NCI-H187 treated with DMSO at 0.1 percent for 48 hours (cell line): ENCODE results near the gene KPNB1.

ENCODE experiments used
- DNase-seq: peaks from one replicate; lab custom pipeline; 2025; lab: John Stamatoyannopoulos, UW

The KPNB1 gene

DNA sequence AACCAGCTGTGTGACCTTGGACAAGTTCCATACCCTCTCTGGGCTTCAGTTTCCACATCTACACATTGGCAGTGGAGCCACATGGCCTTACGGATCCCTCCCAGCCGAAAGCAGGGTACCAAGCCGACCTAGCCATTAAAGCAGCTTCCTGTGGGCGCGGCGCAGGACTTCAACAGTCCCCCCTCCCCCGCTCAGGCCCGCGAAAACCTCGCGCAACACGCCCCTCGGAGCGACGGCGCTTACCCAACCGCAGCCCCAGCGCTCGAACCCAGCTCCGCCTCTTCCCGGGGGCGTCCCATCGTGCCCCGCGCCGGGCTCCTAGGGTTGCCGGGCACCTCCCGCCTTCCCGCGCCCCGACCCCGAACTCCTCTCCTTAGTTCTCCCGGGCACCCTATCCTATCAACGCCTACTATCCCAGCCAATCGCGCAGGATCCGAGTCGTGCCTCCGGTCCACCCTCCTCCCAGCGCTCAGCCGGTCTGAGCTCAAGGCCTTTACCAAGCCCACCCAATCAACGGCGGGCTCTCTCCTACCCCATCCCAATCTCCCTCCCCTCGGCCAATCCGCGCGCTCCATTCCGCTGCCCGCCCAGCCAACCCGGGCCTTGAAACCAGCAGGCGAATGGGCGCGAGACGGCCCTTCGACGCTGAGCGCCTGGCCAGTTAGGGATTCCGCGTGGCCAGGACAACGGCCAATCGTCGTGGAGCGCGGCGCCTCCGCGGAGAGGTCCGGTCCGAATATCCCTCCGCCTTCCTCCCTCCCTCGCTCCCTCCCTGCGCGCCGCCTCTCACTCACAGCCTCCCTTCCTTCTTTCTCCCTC, at the start of gene KPNB1:
Gene KPNB1, plus strand, starts transcription at position 767 of the 819 bp plus-strand sequence. CDS start 326 bp downstream, outside the sequence.
- peak; percentile 91 for DNase-seq

DNA sequence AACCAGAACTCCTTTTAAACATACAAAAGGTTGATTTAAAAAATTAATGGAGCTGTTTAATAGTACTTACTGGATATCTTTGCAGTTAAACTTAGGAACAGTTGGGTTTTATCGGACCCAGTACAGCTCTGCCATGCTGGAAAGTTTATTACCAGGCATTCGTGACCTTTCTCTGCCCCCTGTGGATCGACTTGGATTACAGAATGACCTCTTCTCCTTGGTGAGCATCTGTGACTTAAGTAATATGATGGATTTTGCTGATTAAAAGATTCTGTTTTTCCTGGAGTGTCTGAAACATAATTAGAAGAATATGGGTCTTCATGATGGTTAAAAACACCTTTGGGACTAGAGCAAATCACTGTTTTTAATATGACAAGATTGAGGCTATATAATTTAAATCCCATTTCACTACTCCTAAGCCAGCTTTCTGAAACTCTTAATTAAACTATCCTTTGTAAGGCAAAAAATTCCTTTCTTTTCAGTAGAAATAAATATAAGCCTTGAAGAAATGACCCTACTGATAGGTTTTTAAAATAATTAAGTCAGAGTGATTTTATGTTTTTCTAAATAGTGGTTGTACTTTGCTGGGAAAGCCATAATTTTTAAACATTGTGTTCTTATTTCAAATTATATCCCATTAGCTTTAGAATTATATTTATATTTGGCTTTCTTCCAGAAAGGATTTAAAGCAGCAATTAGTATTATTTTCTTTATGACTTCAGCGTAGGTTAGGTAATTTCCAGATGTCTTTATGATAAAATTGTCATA, 45.7 kb upstream of the KPNB1 start:
- DNase-seq: no peak

DNA sequence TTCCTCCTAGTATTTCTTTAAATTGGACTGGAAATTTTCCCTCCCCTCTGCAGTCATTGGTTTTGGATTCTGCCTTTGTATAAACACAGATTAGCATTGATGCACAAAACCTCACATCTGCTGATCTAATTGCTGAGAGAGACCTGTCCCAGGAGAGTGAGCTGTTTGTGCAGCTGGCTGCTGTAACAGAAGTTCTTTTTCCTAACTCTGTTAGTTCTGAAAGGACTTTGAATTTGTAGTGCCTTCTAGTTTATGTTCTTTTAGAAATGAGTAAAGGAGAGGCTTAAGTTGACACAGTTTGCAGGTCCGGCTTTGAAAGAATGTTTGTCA, 45.2 kb upstream of the KPNB1 start:
- no peak for DNase-seq

DNA sequence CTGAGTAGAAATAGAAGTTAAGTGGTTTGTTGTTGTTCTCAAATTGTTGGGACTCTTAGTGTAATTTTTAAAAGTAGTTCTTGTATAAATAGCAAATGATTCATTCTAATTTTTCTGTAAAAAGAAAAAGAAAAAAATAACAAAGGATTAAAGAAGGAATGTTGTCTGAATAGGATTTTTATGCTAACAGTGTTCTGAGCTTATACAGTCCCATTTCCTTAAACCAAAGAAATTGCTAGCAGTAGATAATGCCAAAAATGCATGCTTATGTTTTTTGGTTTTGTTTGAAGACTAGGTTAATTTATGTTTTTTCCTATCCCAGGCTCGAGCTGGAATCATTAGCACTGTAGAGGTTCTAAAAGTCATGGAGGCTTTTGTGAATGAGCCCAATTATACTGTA, 44.7 kb upstream of the KPNB1 start:
- no peak for DNase-seq

DNA sequence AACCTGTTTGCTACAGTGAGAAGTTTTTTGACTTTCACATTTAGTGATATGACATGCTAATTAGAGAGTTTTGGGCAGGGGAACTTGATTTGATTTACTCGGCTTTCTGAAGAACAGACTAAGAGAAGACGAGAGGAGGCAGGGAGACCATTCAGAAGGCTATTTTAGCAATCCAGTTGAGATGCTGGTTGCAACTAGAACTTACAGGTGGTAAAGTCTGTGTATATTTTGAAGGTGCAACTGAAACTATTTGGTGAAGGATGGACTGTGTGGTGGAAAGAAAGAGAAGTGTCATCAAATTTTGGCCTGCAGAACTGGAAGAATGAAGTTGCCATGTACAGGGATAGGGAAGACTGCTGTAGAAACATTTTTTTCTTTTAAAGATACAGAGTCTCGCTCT, 42.2 kb upstream of the KPNB1 start:
- no peak for DNase-seq

DNA sequence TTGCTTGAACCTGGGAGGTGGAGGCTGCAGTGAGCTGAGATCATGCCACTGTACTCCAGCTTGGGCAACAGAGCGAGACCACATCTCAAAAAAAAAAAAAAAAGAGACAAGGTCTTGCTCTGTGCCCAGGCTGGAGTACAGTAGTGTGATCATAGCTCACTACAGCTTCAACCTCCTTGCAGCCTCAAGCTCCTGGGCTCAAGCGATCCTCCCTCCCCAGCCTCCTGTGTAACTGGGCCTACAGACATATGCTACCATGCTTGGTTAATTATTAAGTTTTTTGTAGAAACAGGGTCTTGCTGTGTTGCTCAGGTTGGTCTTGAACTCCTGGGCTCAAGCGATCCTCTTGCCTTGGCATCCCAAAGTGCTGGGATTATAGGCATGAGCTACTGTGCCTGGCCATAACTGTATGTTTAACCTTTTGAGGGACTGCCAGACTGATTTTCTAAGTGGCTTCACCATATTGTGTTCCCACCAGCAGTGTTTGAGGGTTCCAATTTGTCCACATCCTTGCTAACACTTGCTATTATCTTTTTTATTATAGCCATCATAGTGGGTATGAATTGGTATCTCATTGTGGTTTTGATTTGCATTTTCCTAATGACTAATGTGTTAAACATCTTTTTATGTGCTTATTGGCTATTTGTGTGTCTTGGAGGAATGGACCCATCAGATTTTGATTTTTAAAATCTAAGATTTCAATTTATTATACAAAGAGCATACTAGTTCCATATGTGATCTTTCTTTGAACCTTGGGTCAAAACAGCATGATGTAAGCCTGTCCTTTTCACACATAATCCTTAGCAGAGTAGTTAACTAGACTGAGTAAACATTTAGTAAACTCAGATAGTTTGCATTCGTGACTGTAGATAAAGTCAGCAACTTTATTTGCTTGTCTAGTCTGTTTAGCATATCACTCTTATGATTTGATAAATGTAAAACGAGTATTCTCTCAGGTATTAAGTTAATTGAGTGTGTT, 38.1 kb upstream of the KPNB1 start:
- DNase-seq: no peak

DNA sequence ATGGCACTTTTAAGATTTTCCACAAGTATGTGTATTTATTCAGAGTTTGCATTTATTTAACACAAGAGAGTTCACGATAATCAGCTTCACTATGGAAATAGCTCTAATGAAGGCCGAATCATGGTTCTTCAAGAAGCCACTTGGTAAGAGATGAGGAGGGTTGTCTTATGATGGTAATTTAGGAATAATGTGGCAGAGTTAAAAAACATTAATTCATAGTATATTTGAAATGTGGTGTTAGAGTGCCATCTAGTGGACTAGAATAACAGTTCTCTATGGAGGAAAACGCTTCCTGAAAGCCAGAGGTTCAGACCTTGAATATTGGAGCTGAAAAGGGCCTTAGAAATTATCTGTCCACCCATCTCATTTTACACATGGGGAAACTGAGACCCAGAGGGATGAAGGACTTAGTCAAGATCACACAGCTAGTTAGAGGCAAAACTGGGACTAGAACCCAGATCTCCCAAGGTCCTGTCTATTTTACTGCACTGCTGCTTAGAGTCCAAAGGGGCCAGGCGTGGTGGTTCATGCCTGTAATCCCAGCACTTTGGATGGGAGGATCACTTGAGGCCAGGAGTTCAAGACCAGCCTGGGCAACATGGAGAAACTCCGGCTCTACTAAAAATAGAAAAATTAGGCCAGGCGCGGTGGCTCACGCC, 33.8 kb upstream of the KPNB1 start:
- DNase-seq: no peak

DNA sequence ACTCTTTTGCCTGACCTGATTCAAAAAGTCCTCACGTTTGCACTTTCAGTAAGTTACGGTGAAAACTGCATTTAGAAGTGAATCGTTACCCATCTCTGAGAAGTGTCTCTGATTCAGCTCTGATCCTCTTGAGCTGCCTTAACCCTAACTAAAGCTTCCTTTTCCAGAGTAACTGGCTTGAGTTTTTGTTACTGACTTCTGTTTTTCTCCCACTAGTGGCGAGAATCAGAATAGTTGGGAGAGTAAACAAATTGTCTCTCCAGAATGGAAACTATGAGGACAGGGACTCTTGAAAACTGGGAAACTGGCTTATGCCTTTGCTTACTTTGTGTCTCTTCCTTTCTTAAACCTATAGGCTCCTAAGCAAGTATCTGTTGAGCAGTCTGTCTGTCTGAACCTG, 31.3 kb upstream of the KPNB1 start:
- DNase-seq: no peak

DNA sequence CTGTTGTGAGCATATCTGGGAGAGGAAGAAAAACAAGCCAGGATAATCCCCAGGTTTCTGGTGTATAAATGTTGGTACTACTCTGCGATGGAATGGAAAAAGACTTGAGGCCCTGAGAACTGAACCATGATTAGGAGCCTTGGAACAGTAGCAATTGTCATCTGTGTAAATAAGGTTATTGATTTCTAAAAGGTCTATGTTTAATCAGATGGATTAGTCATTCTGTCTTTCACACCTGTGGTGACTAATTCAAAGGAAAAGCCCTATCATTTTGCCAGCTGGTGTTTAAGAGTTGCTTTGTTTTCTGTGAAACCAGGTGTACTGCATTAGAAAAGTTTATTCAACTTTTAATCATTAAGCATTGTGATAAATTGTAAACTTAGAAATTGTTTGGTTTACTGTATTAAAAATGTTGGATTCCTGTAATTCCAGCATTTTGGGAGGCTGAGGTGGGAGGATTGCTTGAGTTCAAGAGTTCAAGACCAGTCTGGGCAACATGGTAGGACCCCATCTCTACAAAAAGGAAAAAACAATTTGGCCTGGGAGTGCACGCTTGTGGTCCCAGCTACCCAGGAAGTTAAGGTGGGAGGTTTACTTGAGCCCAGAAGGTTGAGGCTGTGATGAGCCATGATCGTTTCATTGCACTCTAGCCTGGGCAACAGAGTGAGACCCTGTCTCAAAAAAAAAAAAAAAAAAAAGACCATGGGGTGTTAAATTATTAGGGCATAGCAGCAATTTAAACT, 29.0 kb upstream of the KPNB1 start:
- no peak for DNase-seq

DNA sequence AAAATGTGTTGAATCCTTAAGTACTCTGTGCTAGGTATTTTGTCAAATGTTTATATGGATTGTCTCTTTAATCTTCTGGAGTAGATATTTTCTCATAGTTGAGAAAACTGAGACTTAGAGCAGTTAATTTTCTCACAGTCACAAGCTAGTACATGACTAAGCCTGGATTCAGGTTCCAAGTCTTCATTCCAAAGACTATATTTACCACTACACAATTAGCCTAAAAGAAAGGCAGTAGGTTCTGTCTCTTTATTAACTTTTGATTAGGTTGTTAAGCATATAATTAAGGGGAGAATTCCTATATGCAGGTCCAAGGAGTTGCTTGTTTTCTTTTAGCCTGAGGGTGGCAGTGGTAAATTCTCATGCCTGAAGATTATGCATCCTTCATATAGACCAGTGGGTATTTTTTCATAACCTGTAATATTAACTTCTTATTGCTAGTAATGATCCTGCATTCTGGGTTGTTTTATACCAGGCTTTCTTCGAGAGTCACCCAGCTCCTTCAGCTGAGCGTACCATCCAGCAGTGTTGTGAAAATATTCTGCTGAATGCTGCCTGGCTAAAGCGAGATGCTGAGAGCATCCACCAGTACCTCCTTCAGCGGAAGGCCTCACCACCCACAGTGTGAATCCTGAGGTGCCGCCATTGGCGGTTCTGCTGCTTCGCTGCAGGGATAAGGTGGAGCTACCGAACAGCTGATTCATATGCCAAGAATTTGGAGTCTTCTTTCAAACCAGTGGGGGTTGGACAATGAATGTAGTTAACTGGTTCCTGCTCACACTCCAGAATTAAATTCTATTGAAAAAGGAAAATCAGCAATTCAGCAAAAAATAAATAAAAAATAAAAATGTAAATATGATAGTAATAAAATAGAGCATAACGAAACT, 28.2 kb upstream of the KPNB1 start:
- DNase-seq: no peak

DNA sequence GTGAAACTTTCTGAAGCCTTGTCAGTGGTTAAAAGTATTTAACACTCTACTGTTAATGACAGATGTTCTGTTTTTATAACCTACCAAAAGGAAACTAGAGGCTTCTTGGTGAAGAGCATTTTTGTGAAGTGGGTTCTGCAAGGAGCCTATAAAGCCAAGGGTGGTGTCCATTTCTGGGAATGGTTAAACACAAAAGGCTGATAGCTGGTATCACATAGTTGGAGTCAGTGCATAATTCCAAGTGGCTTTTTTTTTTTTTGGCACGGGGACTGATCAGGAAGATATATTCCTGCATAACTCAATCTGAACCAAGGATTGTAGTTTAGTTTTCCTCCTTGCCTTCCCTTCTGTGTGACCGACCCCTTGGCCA, 27.6 kb upstream of the KPNB1 start:
- no peak for DNase-seq

DNA sequence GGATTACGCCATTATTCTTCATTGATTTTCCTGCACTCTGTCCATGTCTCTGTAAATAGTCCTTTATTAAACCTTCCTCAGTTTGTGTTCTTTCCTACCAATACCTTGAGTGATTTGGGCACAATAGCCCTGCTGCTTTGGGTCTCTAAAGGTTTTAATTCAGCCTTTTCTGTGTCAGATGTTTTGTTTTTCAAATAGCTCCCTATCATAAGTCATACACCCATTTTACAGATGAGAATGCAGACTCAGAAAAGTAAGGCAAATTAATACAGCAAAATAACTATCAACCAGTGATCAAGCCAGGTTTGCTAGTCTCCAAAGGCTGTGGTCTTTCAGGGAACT, 25.0 kb upstream of the KPNB1 start:
- DNase-seq: no peak

DNA sequence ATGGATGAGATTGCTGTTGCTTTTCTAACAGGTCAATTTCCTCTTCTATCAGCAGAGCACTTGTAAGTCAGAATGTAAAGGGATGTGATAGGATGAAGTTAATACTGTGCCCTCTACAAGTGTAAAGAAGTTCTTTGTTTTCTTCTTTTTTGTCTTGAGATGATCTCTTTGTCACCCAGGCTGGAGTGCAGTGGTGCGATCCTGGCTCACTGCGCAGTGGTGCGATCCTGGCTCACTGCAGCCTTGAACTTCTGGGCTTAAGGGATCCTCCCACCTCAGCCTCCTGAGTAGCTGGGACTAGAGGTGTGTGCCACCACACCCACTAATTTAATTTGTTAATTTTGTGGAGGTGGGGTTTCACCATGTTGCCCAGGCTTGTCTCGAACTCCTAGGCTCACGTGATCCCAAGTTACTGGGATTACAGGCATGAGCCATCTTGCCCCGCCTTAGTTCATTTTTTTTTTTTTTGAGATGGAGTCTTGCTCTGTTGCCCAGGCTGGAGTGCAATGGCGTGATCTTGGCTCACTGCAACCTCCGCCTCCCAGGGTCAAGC, 21.6 kb upstream of the KPNB1 start:
- no peak for DNase-seq

DNA sequence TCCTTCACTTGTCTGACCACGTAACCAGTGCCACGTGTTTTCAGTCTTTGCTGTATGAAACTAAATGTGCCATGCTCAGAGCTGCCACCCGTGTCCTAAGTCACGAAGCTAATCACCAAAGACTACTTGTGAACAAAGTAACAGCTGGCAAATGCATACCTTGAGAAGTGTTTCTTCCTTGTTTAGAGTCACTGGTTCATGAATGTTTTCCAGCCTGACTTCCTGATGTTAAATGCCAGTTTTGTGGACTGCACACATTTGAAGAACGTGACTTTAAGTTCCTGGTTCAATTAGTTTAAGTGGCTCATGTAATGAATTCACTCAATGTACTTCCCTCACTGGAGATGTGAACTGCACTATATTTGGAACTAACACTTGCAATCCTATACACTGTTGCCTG, 19.9 kb upstream of the KPNB1 start:
- DNase-seq: no peak

DNA sequence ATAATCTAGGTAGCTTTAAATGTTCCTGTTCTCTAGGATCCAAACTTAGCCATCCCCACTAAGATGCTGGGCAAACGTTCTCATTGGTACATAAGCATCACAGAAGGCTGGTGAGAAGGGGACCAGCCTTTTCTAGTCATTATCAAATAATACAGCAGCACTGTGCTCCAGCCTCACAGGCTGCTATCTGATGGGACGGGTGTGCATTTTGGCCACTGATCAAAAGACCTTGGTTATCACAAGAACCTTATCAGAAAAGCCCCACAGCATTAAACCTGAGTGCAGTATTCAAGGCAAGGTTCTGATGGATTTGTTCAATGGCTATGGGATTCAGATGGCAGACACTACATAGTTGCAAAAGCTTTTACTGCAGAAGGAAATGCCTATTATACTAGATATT, 19.1 kb upstream of the KPNB1 start:
- no peak for DNase-seq

DNA sequence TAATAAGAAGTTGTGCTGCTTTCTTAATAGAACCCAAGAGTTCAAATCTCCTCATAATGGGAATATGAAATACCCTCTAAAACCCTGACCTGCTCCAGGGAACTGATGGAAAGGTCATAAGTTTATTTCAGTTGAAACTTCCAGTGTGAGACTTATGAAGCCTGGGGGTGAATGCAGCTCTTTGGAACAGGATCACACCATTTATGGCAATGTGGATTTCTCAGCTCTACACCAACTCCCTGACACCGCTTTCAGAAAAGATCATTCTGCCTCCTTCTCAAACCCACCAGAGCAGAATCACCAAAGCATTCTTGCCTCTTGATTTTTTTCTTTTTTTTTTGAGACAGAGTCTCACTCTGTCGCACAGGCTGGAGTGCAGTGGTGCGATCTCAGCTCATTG, 16.7 kb upstream of the KPNB1 start:
- no peak for DNase-seq

DNA sequence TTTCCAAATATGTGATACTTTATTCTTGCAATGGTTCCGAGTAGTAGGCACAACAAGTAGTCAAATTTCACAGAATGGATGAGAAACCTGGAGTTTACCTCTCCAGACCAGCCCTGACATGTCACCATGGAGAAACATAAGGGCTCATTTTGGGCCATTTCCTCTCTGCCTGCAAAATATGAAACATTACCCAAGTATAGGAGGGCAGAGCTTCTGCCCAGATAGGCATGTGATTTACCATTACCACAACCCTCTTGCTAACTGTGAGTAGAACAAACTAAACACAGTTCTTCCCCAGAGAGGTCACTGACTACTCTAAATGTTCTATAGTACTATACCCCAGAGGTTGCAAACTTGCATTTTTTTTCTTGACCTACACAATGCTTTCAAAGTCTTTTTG, 15.7 kb upstream of the KPNB1 start:
- DNase-seq: no peak

DNA sequence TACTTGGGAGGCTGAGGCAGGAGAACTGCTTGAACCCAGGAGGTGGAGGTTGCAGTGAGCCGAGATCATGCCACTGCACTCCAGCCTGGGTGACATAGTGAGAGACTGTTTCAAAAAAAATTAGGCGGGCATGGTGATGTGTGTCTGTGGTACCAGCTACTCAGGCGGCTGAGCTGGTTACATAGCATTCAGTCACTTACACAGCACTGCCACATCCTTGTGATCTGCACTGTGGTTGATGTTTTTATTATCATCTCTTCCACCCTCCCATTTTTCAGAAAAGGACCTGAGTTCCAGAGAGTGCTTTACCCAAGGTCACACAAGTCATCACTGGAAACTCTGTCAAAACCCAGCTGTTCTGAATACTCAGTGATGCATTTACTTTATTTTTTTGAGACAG, 14.8 kb upstream of the KPNB1 start:
- DNase-seq: no peak

DNA sequence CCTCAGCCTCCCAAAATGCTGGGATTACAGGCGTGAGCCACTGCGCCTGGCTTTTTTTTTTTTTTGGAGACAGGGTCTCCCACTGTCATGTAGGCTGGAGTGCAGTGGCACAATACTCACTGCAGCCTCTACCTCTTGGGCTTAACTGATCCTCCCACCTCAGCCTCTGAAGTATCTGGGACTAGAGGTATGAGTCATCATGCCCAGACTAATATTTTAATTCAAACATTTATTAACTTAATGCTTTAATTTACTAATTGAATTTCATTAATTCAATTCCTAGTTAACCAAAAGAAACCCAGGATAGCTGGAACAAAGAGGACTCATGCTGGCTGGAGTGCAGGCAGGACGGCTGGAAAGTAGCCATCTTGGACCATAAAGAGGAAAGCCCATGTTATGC, 14.0 kb upstream of the KPNB1 start:
- DNase-seq: no peak
